ENCODE results near the gene DEPDC5. TPM values are rescaled to one million over a fixed set of nuclear protein-coding genes. Genes with fewer than 3 reads are reported as not detected.

Gene DEPDC5
- total and polyA plus RNA-seq, 2 of the 8 experiments (the other 6 are each of a cell fraction or from before 2014, with no cell fraction given): 18.3 to 26.5 TPM

DNA sequence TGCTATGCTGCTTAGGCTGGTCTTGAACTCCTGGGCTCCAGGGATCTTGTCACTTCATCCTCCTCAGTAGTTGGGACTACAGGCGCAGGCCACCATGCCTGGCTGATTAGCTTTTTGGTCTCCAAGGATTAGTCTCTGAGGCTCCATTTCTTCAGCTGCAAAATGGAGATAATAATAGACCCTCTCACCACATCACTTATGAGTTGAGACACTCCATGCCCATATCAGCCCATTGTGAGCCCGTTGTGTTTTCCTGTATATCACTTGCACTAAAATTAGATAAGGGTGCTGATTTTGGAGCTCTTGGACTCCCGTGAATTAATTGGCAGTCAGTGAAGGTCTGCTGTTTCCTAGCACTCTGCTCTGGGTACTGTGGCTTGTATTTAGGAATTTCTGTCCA lies 36.0 kb downstream of the DEPDC5 start (continued):
- TF ChIP-seq RXRA (IDR thresholded peaks at IDR 0.05; ENCODE audit: insufficient read depth, low read depth, low read length) (no peak), BACH1 (IDR thresholded peaks at IDR 0.05; ENCODE audit: low read length) (no peak), POLR2A (IDR thresholded peaks at IDR 0.05; ENCODE audit: control extremely low read depth in 1 of 2, low read depth in 2 of 2, low read length in 2 of 2) (no peak), CBX8 (IDR thresholded peaks at IDR 0.05; ENCODE audit: borderline replicate concordance, low read depth, low read length) (no peak), JUN (IDR thresholded peaks at IDR 0.05; ENCODE audit: low read depth, low read length) (no peak)
- TF ChIP-seq, protein P1, sequence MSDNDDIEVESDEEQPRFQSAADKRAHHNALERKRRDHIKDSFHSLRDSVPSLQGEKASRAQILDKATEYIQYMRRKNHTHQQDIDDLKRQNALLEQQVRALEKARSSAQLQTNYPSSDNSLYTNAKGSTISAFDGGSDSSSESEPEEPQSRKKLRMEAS (IDR thresholded peaks at IDR 0.05): no peak
